Measurements from ENCODE around the gene ELK3.

The ELK3 gene

GRCh38 chr12:96196781-96197180 lies 2.6 kb downstream of the ELK3 start:
- H3K4me3 ChIP-seq (ENCODE audit: low read depth in 1 of 2, low read length in 2 of 2) = no peak overlapping the region
- H3K4me1 ChIP-seq (ENCODE audit: insufficient read depth, low read length) = peaks cover 41% of the 10 kb centered on the region
- H3K27me3 ChIP-seq (ENCODE audit: insufficient read depth, low read length, poor library complexity) = no peaks in the 10 kb centered on the region
- ATAC-seq (ENCODE audit: insufficient read depth, low read depth) (no peak), DNase-seq (no peak)
- H4K20me1 ChIP-seq (ENCODE audit: insufficient read depth, low read length) = peaks cover 10% of the 10 kb centered on the region; the same call in 1 of the 2 replicates
- 0 out of 2 replicates have a peak overlapping the region, but pooled peaks have one; percentile 100 for H3K4me2 ChIP-seq (ENCODE audit: insufficient read depth, low read length)
- H3K79me2 ChIP-seq (ENCODE audit: insufficient read depth, low read length) = peaks cover 40% of the 10 kb centered on the region
- no peaks in the 10 kb centered on the region for H3K9me3 ChIP-seq (ENCODE audit: insufficient read depth, low read length, severe bottlenecking)
- H2AFZ ChIP-seq (ENCODE audit: low read depth, low read length) = no peak overlapping the region
- H3K36me3 ChIP-seq (ENCODE audit: insufficient read depth, low read length) = no peaks in the 10 kb centered on the region
- no peak for TF ChIP-seq EZH2 (IDR thresholded peaks at IDR 0.05; ENCODE audit: borderline replicate concordance, low read depth, low read length, severe bottlenecking)
- TF ChIP-seq, protein P1, sequence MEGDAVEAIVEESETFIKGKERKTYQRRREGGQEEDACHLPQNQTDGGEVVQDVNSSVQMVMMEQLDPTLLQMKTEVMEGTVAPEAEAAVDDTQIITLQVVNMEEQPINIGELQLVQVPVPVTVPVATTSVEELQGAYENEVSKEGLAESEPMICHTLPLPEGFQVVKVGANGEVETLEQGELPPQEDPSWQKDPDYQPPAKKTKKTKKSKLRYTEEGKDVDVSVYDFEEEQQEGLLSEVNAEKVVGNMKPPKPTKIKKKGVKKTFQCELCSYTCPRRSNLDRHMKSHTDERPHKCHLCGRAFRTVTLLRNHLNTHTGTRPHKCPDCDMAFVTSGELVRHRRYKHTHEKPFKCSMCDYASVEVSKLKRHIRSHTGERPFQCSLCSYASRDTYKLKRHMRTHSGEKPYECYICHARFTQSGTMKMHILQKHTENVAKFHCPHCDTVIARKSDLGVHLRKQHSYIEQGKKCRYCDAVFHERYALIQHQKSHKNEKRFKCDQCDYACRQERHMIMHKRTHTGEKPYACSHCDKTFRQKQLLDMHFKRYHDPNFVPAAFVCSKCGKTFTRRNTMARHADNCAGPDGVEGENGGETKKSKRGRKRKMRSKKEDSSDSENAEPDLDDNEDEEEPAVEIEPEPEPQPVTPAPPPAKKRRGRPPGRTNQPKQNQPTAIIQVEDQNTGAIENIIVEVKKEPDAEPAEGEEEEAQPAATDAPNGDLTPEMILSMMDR (IDR thresholded peaks at IDR 0.05; ENCODE audit: borderline replicate concordance, extremely low read depth, low read length, poor library complexity, severe bottlenecking) = no peak
- no peak overlapping the region for H3K9ac ChIP-seq (ENCODE audit: low read depth, low read length)
- no peak overlapping the region for H3K27ac ChIP-seq (ENCODE audit: low read length)

GRCh38 chr12:96197503-96198272 lies 3.5 kb downstream of the ELK3 start:
- ATAC-seq (ENCODE audit: insufficient read depth, low read depth) = no peak
- H3K27me3 ChIP-seq (ENCODE audit: insufficient read depth, low read length, poor library complexity) = no peaks in the 10 kb centered on the region
- peaks cover 41% of the 10 kb centered on the region for H3K4me1 ChIP-seq (ENCODE audit: insufficient read depth, low read length)
- H3K4me2 ChIP-seq (ENCODE audit: insufficient read depth, low read length) = no peak overlapping the region
- no peaks in the 10 kb centered on the region for H3K9me3 ChIP-seq (ENCODE audit: insufficient read depth, low read length, severe bottlenecking)
- no peak for DNase-seq
- H3K4me3 ChIP-seq (ENCODE audit: low read depth in 1 of 2, low read length in 2 of 2) = no peak overlapping the region
- no peaks in the 10 kb centered on the region for H3K36me3 ChIP-seq (ENCODE audit: insufficient read depth, low read length)
- peaks cover 47% of the 10 kb centered on the region for H3K79me2 ChIP-seq (ENCODE audit: insufficient read depth, low read length)
- TF ChIP-seq EZH2 (IDR thresholded peaks at IDR 0.05; ENCODE audit: borderline replicate concordance, low read depth, low read length, severe bottlenecking) = no peak
- TF ChIP-seq, protein P1 (IDR thresholded peaks at IDR 0.05; ENCODE audit: borderline replicate concordance, extremely low read depth, low read length, poor library complexity, severe bottlenecking) = no peak
- H3K27ac ChIP-seq (ENCODE audit: low read length) = no peak overlapping the region
- no peak overlapping the region for H2AFZ ChIP-seq (ENCODE audit: low read depth, low read length)
- no peak overlapping the region for H3K9ac ChIP-seq (ENCODE audit: low read depth, low read length)
- H4K20me1 ChIP-seq (ENCODE audit: insufficient read depth, low read length) = peaks cover 12% of the 10 kb centered on the region; the same call in 1 of the 2 replicates

DNA sequence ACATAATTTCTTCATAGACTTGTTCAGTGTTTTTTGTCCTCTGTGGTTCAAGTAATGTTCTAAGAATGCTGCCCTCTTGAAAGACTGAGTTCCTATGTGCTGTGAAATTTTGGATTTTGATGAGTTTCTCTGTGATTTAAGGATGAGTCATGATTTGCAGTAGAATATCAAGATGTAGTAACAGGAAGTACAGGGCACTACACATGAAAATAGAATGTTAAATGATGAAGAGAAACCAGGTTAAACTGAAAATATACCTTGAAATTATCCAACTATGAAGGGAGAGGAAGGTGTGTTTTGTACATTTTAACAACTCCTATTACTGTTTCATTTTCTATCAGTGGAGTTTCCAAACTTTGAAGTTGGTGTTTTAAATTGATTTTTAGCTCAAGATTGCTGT lies 4.8 kb downstream of the ELK3 start:
- peaks cover 49% of the 10 kb centered on the region for H3K79me2 ChIP-seq (ENCODE audit: insufficient read depth, low read length)
- ATAC-seq (ENCODE audit: insufficient read depth, low read depth) = no peak

More for the DNA sequence above, 4.8 kb downstream of the ELK3 start:
- H3K4me1 ChIP-seq (ENCODE audit: insufficient read depth, low read length) = peaks cover 34% of the 10 kb centered on the region
- no peak overlapping the region for H2AFZ ChIP-seq (ENCODE audit: low read depth, low read length)
- H3K4me2 ChIP-seq (ENCODE audit: insufficient read depth, low read length) = no peak overlapping the region
- no peak overlapping the region for H3K9ac ChIP-seq (ENCODE audit: low read depth, low read length)
- no peak overlapping the region for H3K27ac ChIP-seq (ENCODE audit: low read length)
- no peak for DNase-seq
- H3K4me3 ChIP-seq (ENCODE audit: low read depth in 1 of 2, low read length in 2 of 2) = no peak overlapping the region
- H3K27me3 ChIP-seq (ENCODE audit: insufficient read depth, low read length, poor library complexity) = no peaks in the 10 kb centered on the region
- no peaks in the 10 kb centered on the region for H3K9me3 ChIP-seq (ENCODE audit: insufficient read depth, low read length, severe bottlenecking)
- H4K20me1 ChIP-seq (ENCODE audit: insufficient read depth, low read length) = peaks cover 15% of the 10 kb centered on the region; the same call in 1 of the 2 replicates
- TF ChIP-seq, protein P1 (IDR thresholded peaks at IDR 0.05; ENCODE audit: borderline replicate concordance, extremely low read depth, low read length, poor library complexity, severe bottlenecking) = no peak
- TF ChIP-seq EZH2 (IDR thresholded peaks at IDR 0.05; ENCODE audit: borderline replicate concordance, low read depth, low read length, severe bottlenecking) = no peak
- H3K36me3 ChIP-seq (ENCODE audit: insufficient read depth, low read length) = no peaks in the 10 kb centered on the region
